Transverse colon (tissue), 4 donors: ENCODE measurements around the gene PLEKHH3. TPM values are rescaled to one million over a fixed set of nuclear protein-coding genes. Genes with fewer than 3 reads are reported as not detected.
"Not testable (repeated sequence)": the region's sequence is repeated elsewhere in the genome, so short reads cannot be mapped to it uniquely, and the experiment has no call there.

Source experiments
- DNase-seq: peaks from one replicate; pipeline ENCODE4 v3.0.0-alpha.2; 2019
- H3K27ac ChIP-seq, 4 donors: fragments of 200-600 bp; sonication (generic); 2 replicates each; pipeline ENCODE4 v1.5.1; 2016 to 2018; ENCODE audit warnings: inconsistent platforms in 4 of 4
- H3K27me3 ChIP-seq: fragments of 200-600 bp; sonication (generic); 2 replicates; pipeline ENCODE4 v1.5.1; 2017; ENCODE audit warnings: inconsistent platforms
- H3K36me3 ChIP-seq, 4 donors: fragments of 200-600 bp; sonication (generic); 2 replicates each; pipeline ENCODE4 v1.5.1; 2017 to 2019; ENCODE audit warnings: inconsistent platforms in 4 of 4
- H3K4me1 ChIP-seq, 4 donors: fragments of 200-600 bp; sonication (generic); 2 replicates each; pipeline ENCODE4 v1.5.1; 2017 to 2020; ENCODE audit warnings: inconsistent platforms in 4 of 4
- H3K4me3 ChIP-seq, 4 donors: fragments of 200-600 bp; sonication (generic); 1 replicate in 1 of 4; 2 replicates in 3 of 4; pipeline versions ENCODE4 v1.5.1 to v1.6.1; 2017 to 2019; ENCODE audit warnings: inconsistent platforms in 4 of 4
- H3K9me3 ChIP-seq, 2 donors: fragments of 200-600 bp; sonication (generic); 2 replicates each; pipeline ENCODE4 v1.5.1; 2017 to 2019; ENCODE audit warnings: inconsistent platforms in 2 of 2
- EP300 ChIP-seq: sonication (generic); formaldehyde crosslinking; IDR thresholded peaks from one replicate; pipeline ENCODE4 v1.6.1; 2017; ENCODE audit warnings: antibody characterized with exemption, low read depth
- POLR2A ChIP-seq: fragments of 450-650 bp; IDR thresholded peaks from one replicate; pipeline ENCODE4 v1.6.1; 2016; ENCODE audit warnings: antibody characterized with exemption, mild to moderate bottlenecking, moderate library complexity
- POLR2AphosphoS5 ChIP-seq, 3 donors: sonication (generic); formaldehyde crosslinking; IDR thresholded peaks; one replicate each; pipeline ENCODE4 v1.6.1; 2016; ENCODE audit warnings: antibody characterized with exemption in 3 of 3
- WGBS, 2 donors: methylation state at CpG; one replicate each; pipeline ENCODE4 v1.1.5; 2018; ENCODE audit warnings: low coverage in 1 of 2; 5-methylcytosine and 5-hydroxymethylcytosine counted together
- in situ Hi-C, 4 donors: fragments of 200-750 bp; cut with MboI; loops; one replicate each; pipeline versions ENCODE4 v1.15.0 to v1.15.1; 2017; ENCODE audit warnings: low sequenced_read_pairs in 3 of 4, low pct_ligation_motif_present in 1 of 4, low pct_unique_long_range_greater_than_20kb in 1 of 4
- intact Hi-C: fragments of 100-400 bp; cut with DNase I; formaldehyde crosslinking; loops from one replicate; pipeline ENCODE4 v1.15.1; 2023; ENCODE audit warnings: low total_unique reads
- total RNA-seq, 4 donors: library from RNA; depleted of rRNA; stranded (reverse); fragments of >200 nt; gene quantifications; one replicate each; pipeline ENCODE4 v1.1.0, GENCODE V29; 2016
- TF ChIP-seq, protein P1 (sequence below), 5 experiments: fragments of 200-600 bp in 3 of 5; fragments of 450-650 bp in 2 of 5; sonication (generic) in 3 of 5; IDR thresholded peaks; 1 replicate in 2 of 5; 2 replicates in 3 of 5; pipeline ENCODE4 v1.5.1; 2016 to 2017; ENCODE audit warnings: antibody characterized with exemption in 5 of 5, inconsistent platforms in 3 of 5, mild to moderate bottlenecking in 2 of 5, moderate library complexity in 1 of 5

Gene PLEKHH3
- total RNA-seq, 4 donors from 2014 or later = 5.8 to 29.9 (median 9.9) TPM

- TF ChIP-seq POLR2AphosphoS5 (IDR thresholded peaks at IDR 0.05) = no peak
- TF ChIP-seq EP300 = no peak
- TF ChIP-seq, protein P1, sequence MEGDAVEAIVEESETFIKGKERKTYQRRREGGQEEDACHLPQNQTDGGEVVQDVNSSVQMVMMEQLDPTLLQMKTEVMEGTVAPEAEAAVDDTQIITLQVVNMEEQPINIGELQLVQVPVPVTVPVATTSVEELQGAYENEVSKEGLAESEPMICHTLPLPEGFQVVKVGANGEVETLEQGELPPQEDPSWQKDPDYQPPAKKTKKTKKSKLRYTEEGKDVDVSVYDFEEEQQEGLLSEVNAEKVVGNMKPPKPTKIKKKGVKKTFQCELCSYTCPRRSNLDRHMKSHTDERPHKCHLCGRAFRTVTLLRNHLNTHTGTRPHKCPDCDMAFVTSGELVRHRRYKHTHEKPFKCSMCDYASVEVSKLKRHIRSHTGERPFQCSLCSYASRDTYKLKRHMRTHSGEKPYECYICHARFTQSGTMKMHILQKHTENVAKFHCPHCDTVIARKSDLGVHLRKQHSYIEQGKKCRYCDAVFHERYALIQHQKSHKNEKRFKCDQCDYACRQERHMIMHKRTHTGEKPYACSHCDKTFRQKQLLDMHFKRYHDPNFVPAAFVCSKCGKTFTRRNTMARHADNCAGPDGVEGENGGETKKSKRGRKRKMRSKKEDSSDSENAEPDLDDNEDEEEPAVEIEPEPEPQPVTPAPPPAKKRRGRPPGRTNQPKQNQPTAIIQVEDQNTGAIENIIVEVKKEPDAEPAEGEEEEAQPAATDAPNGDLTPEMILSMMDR (IDR thresholded peaks at IDR 0.05) = no peak
- no peak for TF ChIP-seq POLR2A
- in situ Hi-C loops (no loop called here), intact Hi-C loops (no loop called here)
- DNase-seq = no peak
- WGBS, 2 donors = 92% methylated on average over 12 of the region's 12 CpGs; no CpG with 5 or more reads in 1 of the 2 donors
- Histone ChIP-seq H3K36me3 (no peaks in the 10 kb centered on the region), H3K4me3 (no peak overlapping the region), H3K27ac (peak overlapping the region in 1 of 4 donors; percentile 79), H3K9me3 (no peaks in the 10 kb centered on the region), H3K4me1 (peaks cover 23 to 40% (median 32%) of the 10 kb centered on the region in 4 donors), H3K27me3 (no peaks in the 10 kb centered on the region)
Measured at GRCh38 chr17:42669705-42669976, 7.2 kb downstream of the PLEKHH3 start.

DNA sequence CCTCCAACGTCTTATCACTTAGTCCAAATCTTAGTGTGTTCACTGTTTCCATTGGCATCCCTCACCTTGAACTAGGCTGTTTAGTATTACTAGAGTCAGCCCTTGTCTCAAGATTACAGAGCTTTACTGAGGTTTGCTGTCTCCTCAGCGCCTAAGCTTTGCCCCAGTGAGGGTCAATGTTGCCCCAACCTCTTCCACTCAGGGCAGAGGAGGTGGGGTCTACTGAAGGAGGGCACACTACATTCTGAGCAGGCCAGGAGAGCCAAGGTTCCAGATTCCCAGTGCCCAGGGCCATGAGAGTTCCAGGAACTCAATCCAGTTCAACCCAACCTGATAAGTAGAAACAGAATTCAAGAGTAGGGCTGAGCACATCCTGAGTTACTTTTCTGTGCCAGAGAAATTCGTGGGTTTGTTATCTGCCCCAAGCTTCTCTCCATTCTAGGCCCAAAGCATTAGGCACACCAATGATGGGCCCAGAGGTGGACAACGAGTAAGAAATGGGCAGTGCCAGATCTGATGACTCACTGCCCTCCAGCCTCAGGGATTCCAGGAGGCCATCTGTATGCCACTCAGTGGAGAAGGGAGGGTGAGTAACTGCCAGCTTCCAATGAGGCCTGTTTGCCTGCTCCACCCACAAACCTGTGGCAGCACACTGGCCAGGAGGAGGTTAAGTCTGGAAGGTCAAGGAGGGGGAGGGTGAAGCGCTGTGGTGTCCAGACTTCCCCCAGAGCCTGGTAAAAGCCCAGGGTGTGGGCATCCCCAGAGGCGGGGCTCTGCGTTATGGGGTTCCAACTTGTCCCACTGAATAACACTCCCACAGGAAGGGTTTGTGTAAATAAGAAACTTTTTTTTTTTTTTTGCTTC, 9.5 kb downstream of the PLEKHH3 start:
- Histone ChIP-seq H3K27me3 (no peaks in the 10 kb centered on the region), H3K4me1 (peaks cover 19 to 25% (median 22%) of the 10 kb centered on the region in 4 donors), H3K4me3 (no peak overlapping the region), H3K36me3 (no peaks in the 10 kb centered on the region), H3K9me3 (no peaks in the 10 kb centered on the region), H3K27ac (peak overlapping the region; percentile 59 to 79 (median 76))
- intact Hi-C loops = no loop called here
- in situ Hi-C loops = no loop called here
- DNase-seq = peak; percentile 59
- TF ChIP-seq, protein P1 (IDR thresholded peaks at IDR 0.05) = no peak
- TF ChIP-seq EP300 (no peak), POLR2A (no peak), POLR2AphosphoS5 (IDR thresholded peaks at IDR 0.05) (no peak)
- 15 to 40% methylated on average over 4 to 7 of the region's 7 CpGs for WGBS, 2 donors

DNA sequence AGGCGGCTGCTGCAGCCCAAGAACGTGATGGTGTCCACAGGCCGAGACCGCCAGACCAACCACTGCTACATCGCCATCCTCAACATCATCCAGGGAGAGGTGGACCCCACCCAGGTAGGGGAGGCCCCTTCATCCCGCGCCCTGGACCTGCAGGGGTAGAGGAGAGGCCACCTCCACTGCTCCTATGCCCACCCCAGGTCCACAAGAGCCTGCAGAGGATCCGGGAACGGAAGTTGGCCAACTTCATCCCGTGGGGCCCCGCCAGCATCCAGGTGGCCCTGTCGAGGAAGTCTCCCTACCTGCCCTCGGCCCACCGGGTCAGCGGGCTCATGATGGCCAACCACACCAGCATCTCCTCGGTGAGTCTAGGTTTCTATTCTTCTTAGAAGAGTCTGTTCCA, 10.7 kb downstream of the PLEKHH3 start:
- H3K27me3 ChIP-seq, H3K9me3 ChIP-seq, DNase-seq, H3K36me3 ChIP-seq, in situ Hi-C loops, H3K27ac ChIP-seq, intact Hi-C loops, H3K4me3 ChIP-seq: not testable (repeated sequence)
- WGBS, 2 donors = 90% methylated on average over 9 of the region's 16 CpGs; no CpG with 5 or more reads in 1 of the 2 donors
- peaks cover 19 to 25% (median 23%) of the 10 kb centered on the region in 4 donors for H3K4me1 ChIP-seq

DNA sequence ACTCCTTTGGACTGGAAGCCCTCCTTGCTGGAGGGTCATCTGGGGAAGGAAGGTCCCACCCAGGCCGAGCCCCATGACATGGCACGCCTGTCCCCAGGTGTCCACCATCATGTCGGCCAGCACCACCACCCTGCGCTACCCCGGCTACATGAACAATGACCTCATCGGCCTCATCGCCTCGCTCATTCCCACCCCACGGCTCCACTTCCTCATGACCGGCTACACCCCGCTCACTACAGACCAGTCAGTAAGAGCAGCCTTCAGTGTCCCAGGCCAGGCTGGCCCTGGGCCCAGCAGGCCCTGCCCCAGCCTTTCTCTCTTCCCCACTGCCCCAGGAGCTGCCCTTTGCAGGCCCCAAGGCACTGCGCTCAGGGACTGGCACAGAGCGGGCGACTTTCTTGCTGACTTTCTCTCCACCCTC, 11.2 kb downstream of the PLEKHH3 start:
- H3K27me3 ChIP-seq = no peaks in the 10 kb centered on the region
- H3K36me3 ChIP-seq = no peaks in the 10 kb centered on the region
- peaks cover 19 to 31% (median 26%) of the 10 kb centered on the region in 4 donors for H3K4me1 ChIP-seq
- no peak for TF ChIP-seq EP300
- TF ChIP-seq POLR2A = no peak
- TF ChIP-seq, protein P1 (IDR thresholded peaks at IDR 0.05) = no peak
- no peak for TF ChIP-seq POLR2AphosphoS5 (IDR thresholded peaks at IDR 0.05)
- H3K9me3 ChIP-seq = no peaks in the 10 kb centered on the region
- 87% methylated on average over 14 of the region's 14 CpGs; no CpG with 5 or more reads in 1 of the 2 donors for WGBS, 2 donors
- DNase-seq = no peak
- in situ Hi-C loops (no loop called here), intact Hi-C loops (no loop called here)
- no peak overlapping the region for H3K27ac ChIP-seq
- no peak overlapping the region for H3K4me3 ChIP-seq
